Esophagus squamous epithelium (tissue), 4 donors: ENCODE results near the gene RALGPS2.

Source experiments
- POLR2A ChIP-seq, 4 donors: fragments of 450-650 bp; IDR thresholded peaks; one replicate each; pipeline ENCODE4 v1.6.1; 2017; ENCODE audit warnings: antibody characterized with exemption in 4 of 4, mild to moderate bottlenecking in 4 of 4, moderate library complexity in 3 of 4
- TF ChIP-seq, protein P1 (sequence below), 6 experiments: fragments of 450-650 bp in 4 of 6; fragments of 200-600 bp in 2 of 6; sonication (generic) in 2 of 6; IDR thresholded peaks; one replicate each; pipeline ENCODE4 v1.5.1; 2016 to 2019; ENCODE audit warnings: antibody characterized with exemption in 6 of 6, mild to moderate bottlenecking in 4 of 6, moderate library complexity in 4 of 6

DNA sequence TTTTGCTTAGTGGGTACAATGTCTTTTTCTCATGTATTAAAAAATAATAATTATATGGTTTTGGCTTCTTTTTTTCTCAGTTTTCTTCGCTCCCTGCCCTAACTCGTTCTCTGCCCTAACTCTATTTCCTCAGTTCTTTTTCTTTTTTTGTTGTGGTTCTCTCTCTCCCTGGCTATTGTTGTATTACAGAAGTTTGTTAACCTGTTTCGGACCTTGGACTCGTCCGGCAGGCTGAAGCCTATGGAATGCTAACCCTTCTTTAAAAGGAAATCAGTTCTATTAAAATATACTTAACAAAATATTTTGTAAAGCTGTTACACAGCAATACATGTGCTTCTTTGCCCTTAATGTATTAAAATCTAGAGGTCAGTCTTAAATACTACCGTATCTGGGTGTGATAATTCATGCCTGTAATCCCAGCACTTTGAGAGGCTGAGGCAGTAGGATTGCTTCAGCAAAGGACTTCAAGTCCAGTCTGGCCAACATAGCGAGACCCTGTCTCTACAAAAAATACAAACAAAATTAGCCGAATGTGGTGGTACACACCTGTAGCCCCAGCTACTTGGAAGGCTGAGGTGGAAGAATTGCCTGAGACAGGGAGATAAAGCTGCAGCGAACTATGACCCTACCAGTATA lies 81.7 kb downstream of the RALGPS2 start:
- TF ChIP-seq POLR2A (IDR thresholded peaks at IDR 0.05), result no peak
- TF ChIP-seq, protein P1, sequence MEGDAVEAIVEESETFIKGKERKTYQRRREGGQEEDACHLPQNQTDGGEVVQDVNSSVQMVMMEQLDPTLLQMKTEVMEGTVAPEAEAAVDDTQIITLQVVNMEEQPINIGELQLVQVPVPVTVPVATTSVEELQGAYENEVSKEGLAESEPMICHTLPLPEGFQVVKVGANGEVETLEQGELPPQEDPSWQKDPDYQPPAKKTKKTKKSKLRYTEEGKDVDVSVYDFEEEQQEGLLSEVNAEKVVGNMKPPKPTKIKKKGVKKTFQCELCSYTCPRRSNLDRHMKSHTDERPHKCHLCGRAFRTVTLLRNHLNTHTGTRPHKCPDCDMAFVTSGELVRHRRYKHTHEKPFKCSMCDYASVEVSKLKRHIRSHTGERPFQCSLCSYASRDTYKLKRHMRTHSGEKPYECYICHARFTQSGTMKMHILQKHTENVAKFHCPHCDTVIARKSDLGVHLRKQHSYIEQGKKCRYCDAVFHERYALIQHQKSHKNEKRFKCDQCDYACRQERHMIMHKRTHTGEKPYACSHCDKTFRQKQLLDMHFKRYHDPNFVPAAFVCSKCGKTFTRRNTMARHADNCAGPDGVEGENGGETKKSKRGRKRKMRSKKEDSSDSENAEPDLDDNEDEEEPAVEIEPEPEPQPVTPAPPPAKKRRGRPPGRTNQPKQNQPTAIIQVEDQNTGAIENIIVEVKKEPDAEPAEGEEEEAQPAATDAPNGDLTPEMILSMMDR (IDR thresholded peaks at IDR 0.05), result no peak
